ENCODE results near the gene EHD4.
A peak's percentile ranks its signal among the peaks of the same experiment; 100 is the strongest.

EHD4 gene

GRCh38 chr15:41936649-41937567 lies 35.4 kb downstream of the EHD4 start:
- DNase-seq (ENCODE audit: low spot score): no peak

- DNase-seq (ENCODE audit: low spot score): no peak
Observed at GRCh38 chr15:41936155-41936554, 36.2 kb downstream of the EHD4 start.

GRCh38 chr15:41935566-41936020 lies 36.8 kb downstream of the EHD4 start:
- no peak for DNase-seq (ENCODE audit: low spot score)

- peak; percentile 22 for DNase-seq (ENCODE audit: low spot score)
Observed at GRCh38 chr15:41934843-41935242, 37.5 kb downstream of the EHD4 start.

GRCh38 chr15:41933771-41934170 lies 38.6 kb downstream of the EHD4 start:
- no peak for DNase-seq (ENCODE audit: low spot score)

GRCh38 chr15:41933326-41933725 lies 39.0 kb downstream of the EHD4 start:
- no peak for DNase-seq (ENCODE audit: low spot score)

GRCh38 chr15:41932511-41933289 lies 39.7 kb downstream of the EHD4 start:
- DNase-seq (ENCODE audit: low spot score): no peak

- no peak for DNase-seq (ENCODE audit: low spot score)
Observed at GRCh38 chr15:41932101-41932500, 40.3 kb downstream of the EHD4 start.

GRCh38 chr15:41930867-41931222 lies 41.5 kb downstream of the EHD4 start:
- no peak for DNase-seq (ENCODE audit: low spot score)

GRCh38 chr15:41930221-41930866 lies 42.0 kb downstream of the EHD4 start:
- DNase-seq (ENCODE audit: low spot score): no peak

GRCh38 chr15:41928637-41929620 lies 43.4 kb downstream of the EHD4 start:
- DNase-seq (ENCODE audit: low spot score): peak; percentile 36

GRCh38 chr15:41928100-41928499 lies 44.3 kb downstream of the EHD4 start:
- no peak for DNase-seq (ENCODE audit: low spot score)

GRCh38 chr15:41927536-41927935 lies 44.8 kb downstream of the EHD4 start:
- no peak for DNase-seq (ENCODE audit: low spot score)

GRCh38 chr15:41926185-41927056 lies 45.9 kb downstream of the EHD4 start:
- no peak for DNase-seq (ENCODE audit: low spot score)

GRCh38 chr15:41925086-41925608 lies 47.2 kb downstream of the EHD4 start:
- DNase-seq (ENCODE audit: low spot score): no peak

- no peak for DNase-seq (ENCODE audit: low spot score)
Observed at GRCh38 chr15:41923401-41923997, 48.9 kb downstream of the EHD4 start.

GRCh38 chr15:41922353-41922752 lies 50.0 kb downstream of the EHD4 start:
- DNase-seq (ENCODE audit: low spot score): no peak

GRCh38 chr15:41921639-41922038 lies 50.7 kb downstream of the EHD4 start:
- no peak for DNase-seq (ENCODE audit: low spot score)

- no peak for DNase-seq (ENCODE audit: low spot score)
Observed at GRCh38 chr15:41921167-41921566, 51.2 kb downstream of the EHD4 start.
